Pancreas (tissue), 10 donors: ENCODE results near the gene ERCC5. TPM values are rescaled to one million over a fixed set of nuclear protein-coding genes. Genes with fewer than 3 reads are reported as not detected.

ENCODE experiments used
- ATAC-seq, 4 donors: fragments of 200-7000 bp; cut with Tn5 transposase; one replicate each; pipeline versions ENCODE4 v1.8.0 to v1.9.1; 2020; ENCODE audit warnings: mild to moderate bottlenecking in 4 of 4, moderate library complexity in 4 of 4
- DNase-seq, 6 donors: peaks; one replicate each; pipeline ENCODE4 v3.0.0-alpha.2; 2020
- FAIRE-seq: peaks from 2 replicates; lab custom pipeline; 2012; peaks lifted over from hg19 to GRCh38; lab: Jason Lieb, UNC
- H3K27ac ChIP-seq, 4 donors: fragments of 200-600 bp; sonication (generic); 1 replicate in 3 of 4; 2 replicates in 1 of 4; pipeline versions ENCODE4 v1.5.0 to v1.8.0; 2020
- H3K27me3 ChIP-seq, 4 donors: fragments of 200-600 bp; one replicate each; pipeline ENCODE4 v1.8.0; 2021
- H3K36me3 ChIP-seq, 3 donors: fragments of 200-600 bp; sonication (generic) in 1 of 3; one replicate each; pipeline versions ENCODE4 v1.5.0 to v1.8.0; 2020 to 2021
- H3K4me1 ChIP-seq, 3 donors: fragments of 200-600 bp; one replicate each; pipeline ENCODE4 v1.8.0; 2021
- H3K4me3 ChIP-seq, 4 donors: fragments of 200-600 bp; sonication (generic) in 2 of 4; one replicate each; pipeline versions ENCODE4 v1.5.0 to v1.8.0; 2020 to 2021
- H3K9me3 ChIP-seq, 4 donors: fragments of 200-600 bp; one replicate each; pipeline ENCODE4 v1.8.0; 2021
- WGBS, 2 donors: extraction: QIAGEN DNeasy Blood & Tissue Kit; methylation state at CpG; one replicate each; pipeline ENCODE4 v1.1.7; 2013; 5-methylcytosine and 5-hydroxymethylcytosine counted together
- intact Hi-C, 3 donors: fragments of 100-400 bp; cut with DNase I; formaldehyde crosslinking; loops; one replicate each; pipeline versions ENCODE4 v1.11.1 to v1.14.2; 2022
- polyA plus RNA-seq, 2 donors: library from polyadenylated mRNA; stranded (reverse); fragments of 200-250 nt; gene quantifications; one replicate each; pipeline ENCODE4 v1.2.3, GENCODE V29; 2013
- total RNA-seq, 6 donors: library from RNA; stranded (reverse); fragmentation: NEBNext Ultra II Directional in 4 of 6; extraction: Animal tissue kit (Norgen Biotek cat#: 25700) in 4 of 6; gene quantifications; one replicate each; pipeline versions ENCODE4 v1.2.1 to v1.2.4, GENCODE V29; 2021 to 2023
- TF ChIP-seq, protein P1 (sequence below), 4 donors: fragments of 200-600 bp; sonication (generic) in 3 of 4; IDR thresholded peaks; one replicate each; pipeline versions ENCODE4 v1.5.0 to v1.8.0; 2021; ENCODE audit warnings: antibody characterized with exemption in 4 of 4
- donor health status: healthy with polysubstance abuse.
- donor health status: DM: no; HTN: no; CAD: no; lungs with moderate emphysema.
- donor health status: DM: no; HTN: no; CAD: no.
- donor health status: control.
- donor health status: control.
- donor health status: Bipolar disorder and iron deficiency.
- donor health status: DM: yes; HTN: yes; CAD: no.
- donor health status: DM: no; HTN: no; CAD: no.
- donor health status: DM: no; HTN: no; CAD: no.
- donor health status: DM: yes; HTN: yes; CAD: no.

The ERCC5 gene
- total RNA-seq (10 to 100 TPM; 17.5 to 29.3 (median 22.3) TPM), polyA plus RNA-seq (10 to 100 TPM; 64.1 to 85.4 TPM)

DNA sequence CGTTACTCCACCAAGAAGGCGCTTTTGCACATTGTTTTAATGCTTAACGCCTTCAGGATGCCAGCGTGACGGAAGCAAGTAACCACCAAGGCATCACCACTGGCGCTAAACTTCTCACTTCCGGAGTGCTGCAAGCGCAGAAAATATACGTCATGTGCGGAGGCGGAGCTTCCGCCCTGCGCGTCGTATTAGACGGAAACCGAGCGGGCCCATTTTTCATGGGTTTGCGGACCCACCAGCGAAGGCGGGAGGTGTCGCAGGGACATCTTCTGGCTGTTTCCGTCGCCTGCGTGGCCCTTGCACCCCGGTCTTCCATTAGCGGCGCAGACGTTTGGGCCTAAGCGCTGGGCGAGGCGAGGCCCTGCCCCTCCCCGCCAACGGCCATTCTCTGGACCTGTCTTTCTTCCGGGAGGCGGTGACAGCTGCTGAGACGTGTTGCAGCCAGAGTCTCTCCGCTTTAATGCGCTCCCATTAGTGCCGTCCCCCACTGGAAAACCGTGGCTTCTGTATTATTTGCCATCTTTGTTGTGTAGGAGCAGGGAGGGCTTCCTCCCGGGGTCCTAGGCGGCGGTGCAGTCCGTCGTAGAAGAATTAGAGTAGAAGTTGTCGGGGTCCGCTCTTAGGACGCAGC, at the start of gene ERCC5:
TSS of gene ERCC5 (plus strand) at position 403 of the 631 bp plus-strand sequence. CDS start 235 bp downstream, outside the sequence.
- peaks cover 0 to 11% (median 11%) of the 10 kb centered on the region in 3 donors for H3K4me1 ChIP-seq
- TF ChIP-seq, protein P1, sequence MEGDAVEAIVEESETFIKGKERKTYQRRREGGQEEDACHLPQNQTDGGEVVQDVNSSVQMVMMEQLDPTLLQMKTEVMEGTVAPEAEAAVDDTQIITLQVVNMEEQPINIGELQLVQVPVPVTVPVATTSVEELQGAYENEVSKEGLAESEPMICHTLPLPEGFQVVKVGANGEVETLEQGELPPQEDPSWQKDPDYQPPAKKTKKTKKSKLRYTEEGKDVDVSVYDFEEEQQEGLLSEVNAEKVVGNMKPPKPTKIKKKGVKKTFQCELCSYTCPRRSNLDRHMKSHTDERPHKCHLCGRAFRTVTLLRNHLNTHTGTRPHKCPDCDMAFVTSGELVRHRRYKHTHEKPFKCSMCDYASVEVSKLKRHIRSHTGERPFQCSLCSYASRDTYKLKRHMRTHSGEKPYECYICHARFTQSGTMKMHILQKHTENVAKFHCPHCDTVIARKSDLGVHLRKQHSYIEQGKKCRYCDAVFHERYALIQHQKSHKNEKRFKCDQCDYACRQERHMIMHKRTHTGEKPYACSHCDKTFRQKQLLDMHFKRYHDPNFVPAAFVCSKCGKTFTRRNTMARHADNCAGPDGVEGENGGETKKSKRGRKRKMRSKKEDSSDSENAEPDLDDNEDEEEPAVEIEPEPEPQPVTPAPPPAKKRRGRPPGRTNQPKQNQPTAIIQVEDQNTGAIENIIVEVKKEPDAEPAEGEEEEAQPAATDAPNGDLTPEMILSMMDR (IDR thresholded peaks at IDR 0.05): no peak
- DNase-seq (peak; percentile 92 to 96 (median 94)), FAIRE-seq (peak; percentile 88), ATAC-seq (peak; percentile 90 to 94 (median 94))
- 0% methylated on average over 49 of the region's 49 CpGs for WGBS, 2 donors
- H3K9me3 ChIP-seq: no peaks in the 10 kb centered on the region
- H3K27ac ChIP-seq: peak within 1 kb of the TSS; percentile 97 to 99 (median 98)
- H3K4me3 ChIP-seq: peak within 1 kb of the TSS; percentile 64 to 93 (median 84)
- no peaks in the 10 kb centered on the region for H3K36me3 ChIP-seq
- intact Hi-C loops: no loop called here
- no peaks in the 10 kb centered on the region for H3K27me3 ChIP-seq

DNA sequence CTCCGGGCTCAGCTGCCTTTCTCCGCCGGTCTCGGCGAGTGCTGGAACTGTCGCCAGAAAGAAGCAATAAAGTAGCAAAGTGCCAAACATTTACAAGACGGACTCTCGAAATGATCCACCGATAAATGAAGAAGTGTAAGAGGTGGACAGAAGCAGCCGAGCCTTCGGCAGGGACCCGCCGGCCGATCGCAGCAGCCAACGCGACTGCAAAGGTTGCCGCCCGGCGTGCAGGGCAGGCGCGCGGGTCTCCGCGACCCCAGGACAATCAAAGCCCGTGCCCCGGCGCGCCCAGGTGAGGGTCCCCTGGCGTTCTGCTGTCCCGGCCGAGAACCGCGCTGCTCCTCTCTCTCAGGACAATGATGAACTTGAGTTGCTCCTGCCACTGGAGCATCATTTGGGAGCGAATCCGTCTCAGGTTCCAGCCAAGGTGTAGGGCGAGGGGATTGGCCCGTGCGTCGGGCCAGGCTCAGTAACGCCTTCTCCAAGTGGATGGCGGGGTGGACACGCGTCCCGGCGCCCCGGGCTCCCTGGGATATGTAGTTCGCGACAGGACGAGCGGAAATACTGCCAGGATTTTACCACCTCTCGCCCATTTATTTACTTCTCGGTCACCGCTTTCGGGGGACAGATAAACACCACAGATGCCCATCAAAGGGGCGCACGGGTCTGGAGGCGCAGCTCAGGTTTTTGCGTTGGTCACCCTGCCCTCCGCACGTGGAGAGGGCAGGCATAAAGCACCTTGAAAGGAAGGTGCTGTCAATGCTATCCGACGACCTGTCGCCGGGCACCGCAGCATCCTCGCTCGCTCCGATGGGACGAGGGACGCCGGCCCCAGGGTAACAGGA, 47.0 kb upstream of the ERCC5 start, which contains the start of the genes BIVM and POGLUT2:
TSS of gene BIVM (plus strand) at position 539 of the 845 bp plus-strand sequence. CDS start 8,149 bp downstream, outside the sequence.
TSS of gene POGLUT2 (minus strand) at position 396 of the 845 bp plus-strand sequence. CDS start at position 90, 306 bp downstream.
- intact Hi-C loops: no loop called here
- 0% methylated on average over 72 of the region's 72 CpGs for WGBS, 2 donors
- FAIRE-seq: no peak

DNA sequence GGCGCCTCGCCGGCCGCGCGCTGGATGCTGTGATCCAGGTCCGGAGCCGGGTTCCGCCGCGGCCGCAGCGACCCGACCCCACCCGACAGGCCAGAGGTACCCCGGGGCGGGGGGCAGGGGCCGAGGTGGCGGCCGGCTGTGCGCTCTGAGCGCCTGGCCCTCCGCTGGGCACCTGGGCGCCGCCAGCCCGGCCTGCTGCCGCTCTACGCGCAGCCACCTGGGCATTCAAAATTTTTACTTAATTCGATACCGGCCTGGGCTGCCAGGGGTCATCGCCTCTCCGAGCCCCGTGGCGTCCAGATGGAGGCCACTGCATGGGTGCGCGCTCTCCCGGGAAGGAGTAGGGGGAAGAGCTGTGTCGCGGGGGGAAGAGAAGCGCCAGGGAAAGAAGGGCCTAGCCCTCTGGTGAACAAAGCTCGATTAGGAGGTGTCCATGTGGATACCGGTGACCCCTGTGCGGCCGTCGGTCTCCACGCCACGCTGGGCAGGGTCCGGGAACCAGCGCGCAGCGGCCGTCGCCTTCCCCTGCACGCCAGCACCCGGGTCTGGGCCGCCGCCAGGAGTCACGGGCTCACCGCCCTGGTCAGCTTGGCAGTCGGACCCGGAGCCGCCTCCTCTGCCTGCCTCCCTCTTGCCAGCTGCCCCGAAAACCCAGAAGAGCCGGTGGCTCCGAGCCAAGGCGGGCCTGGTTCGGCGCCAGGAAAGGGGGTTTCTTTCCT, 46.2 kb upstream of the ERCC5 start:
- Histone ChIP-seq H3K27me3 (no peaks in the 10 kb centered on the region), H3K4me3 (peak overlapping the region; percentile 69 to 93 (median 88)), H3K27ac (peak overlapping the region; percentile 68 to 79 (median 74)), H3K9me3 (no peaks in the 10 kb centered on the region), H3K4me1 (peaks cover 0 to 9% (median 0%) of the 10 kb centered on the region in 3 donors), H3K36me3 (no peaks in the 10 kb centered on the region)
- TF ChIP-seq, protein P1 (IDR thresholded peaks at IDR 0.05): no peak
- FAIRE-seq (no peak), DNase-seq (peak in 5 of 6 donors; percentile 13 to 84 (median 61)), ATAC-seq (peak; percentile 45 to 55 (median 50))
- WGBS, 2 donors: 0% methylated on average over 59 to 69 of the region's 69 CpGs
- intact Hi-C loops: no loop called here

More for the DNA sequence above, 47.0 kb upstream of the ERCC5 start, which contains the start of the genes BIVM and POGLUT2:
- no peaks in the 10 kb centered on the region for H3K27me3 ChIP-seq
- peaks cover 0 to 9% (median 0%) of the 10 kb centered on the region in 3 donors for H3K4me1 ChIP-seq
- no peaks in the 10 kb centered on the region for H3K36me3 ChIP-seq
- ATAC-seq: peak; percentile 91 to 96 (median 93)
- DNase-seq: peak; percentile 90 to 95 (median 92)
- TF ChIP-seq, protein P1 (IDR thresholded peaks at IDR 0.05): no peak
- peak within 1 kb of the TSS; percentile 68 to 79 (median 74) for H3K27ac ChIP-seq
- peak within 1 kb of the TSS; percentile 69 to 93 (median 88) for H3K4me3 ChIP-seq
- H3K9me3 ChIP-seq: no peaks in the 10 kb centered on the region

DNA sequence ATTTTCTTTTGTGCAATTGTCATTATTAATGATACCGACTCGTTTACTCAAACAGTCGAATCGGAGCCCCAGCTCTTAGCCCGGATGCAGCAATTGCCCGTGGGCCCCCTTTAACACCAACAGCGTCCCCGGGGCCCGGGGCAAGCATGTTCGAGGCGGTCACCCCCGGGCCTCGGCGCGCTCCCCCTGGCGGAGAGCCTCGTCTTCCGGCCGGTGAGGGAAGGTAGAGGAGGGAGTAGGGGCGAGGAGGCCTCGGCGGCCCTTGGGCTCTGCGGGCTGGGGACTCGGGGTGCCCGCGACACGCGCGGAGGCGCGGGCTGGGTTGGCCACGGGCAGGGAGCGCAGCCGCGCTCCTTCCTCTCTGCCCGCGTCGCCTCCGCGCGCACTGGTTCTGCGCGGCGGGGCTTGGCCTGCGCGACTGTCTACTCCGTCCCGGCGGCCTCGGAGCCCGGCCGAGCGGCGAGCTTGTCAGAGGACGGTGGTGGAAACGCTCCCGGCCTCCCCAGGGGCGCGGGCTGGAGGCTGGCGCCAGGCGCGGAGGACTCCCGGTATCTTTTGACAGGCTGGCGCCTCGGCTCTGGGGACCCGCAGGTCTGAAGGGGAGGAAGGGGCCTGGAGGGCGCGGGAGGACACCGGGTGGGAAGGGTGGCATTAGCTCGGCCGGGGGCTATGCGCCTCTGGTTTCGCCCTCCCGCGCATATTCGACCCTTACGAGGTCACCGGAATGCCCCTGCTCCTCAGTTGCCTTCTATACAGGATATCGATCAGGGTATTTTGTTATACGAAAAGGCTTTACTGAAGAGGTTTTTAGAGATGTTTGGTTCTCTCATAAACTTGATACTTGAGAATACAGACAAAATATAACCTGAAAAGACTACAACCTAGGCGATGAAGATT, 45.4 kb upstream of the ERCC5 start:
- no peaks in the 10 kb centered on the region for H3K36me3 ChIP-seq
- TF ChIP-seq, protein P1 (IDR thresholded peaks at IDR 0.05): peak; percentile 60 to 74 (median 69)
- peaks cover 0 to 9% (median 0%) of the 10 kb centered on the region in 3 donors for H3K4me1 ChIP-seq
- ATAC-seq: peak; percentile 82 to 91 (median 84)
- intact Hi-C loops: no loop called here
- no peaks in the 10 kb centered on the region for H3K9me3 ChIP-seq
- peak overlapping the region; percentile 69 to 93 (median 88) for H3K4me3 ChIP-seq
- no peaks in the 10 kb centered on the region for H3K27me3 ChIP-seq
- peak overlapping the region; percentile 68 to 79 (median 74) for H3K27ac ChIP-seq
- FAIRE-seq: no peak
- WGBS, 2 donors: 1 to 2% methylated on average over 78 to 81 of the region's 81 CpGs
- DNase-seq: peak; percentile 78 to 94 (median 86)
